H1 (cell line): Measurements from ENCODE around the gene TTC23. TPM values are rescaled to one million over a fixed set of nuclear protein-coding genes. Genes with fewer than 3 reads are reported as not detected.

Source experiments
- CTCF ChIA-PET: fragments of 300-600 bp; sonication (Branson Sonifier 250); formaldehyde crosslinking; loops from one replicate; lab custom pipeline; 2021; ENCODE audit not compliant: partially characterized antibody; lab: Charles Lee
- POLR2A ChIA-PET: fragments of 300-600 bp; sonication (Branson Sonifier 250); formaldehyde crosslinking; loops from one replicate; lab custom pipeline; 2021; ENCODE audit warnings: inconsistent platforms; ENCODE audit not compliant: partially characterized antibody; lab: Charles Lee
- DNase-seq, 2 experiments: peaks; one replicate each; pipeline versions ENCODE4 v3.0.0 to v3.0.0-alpha.2; 2010 to 2022; ENCODE audit warnings: low spot score in 2 of 2, low read depth in 1 of 2, mixed read lengths in 1 of 2
- FAIRE-seq: peaks from 2 replicates; lab custom pipeline; 2011; peaks lifted over from hg19 to GRCh38; lab: Jason Lieb, UNC
- H2AFZ ChIP-seq: 2 replicates; pipeline ENCODE4 v1.8.1; 2012; ENCODE audit warnings: low read length, inconsistent platforms
- H2AK5ac ChIP-seq: 2 replicates; pipeline ENCODE4 v1.6.1; 2013; ENCODE audit warnings: low read depth, low read length
- H2BK120ac ChIP-seq: replicated peaks from 2 replicates; pipeline ENCODE3; 2013; ENCODE audit warnings: low read depth, low read length, inconsistent platforms
- H2BK12ac ChIP-seq: 2 replicates; pipeline ENCODE4 v1.6.1; 2013; ENCODE audit warnings: low read depth, low read length
- H2BK15ac ChIP-seq: 2 replicates; pipeline ENCODE4 v1.6.1; 2013; ENCODE audit warnings: low read length
- H2BK20ac ChIP-seq: 2 replicates; pipeline ENCODE4 v1.6.1; 2013; ENCODE audit warnings: low read length
- H2BK5ac ChIP-seq: 2 replicates; pipeline ENCODE4 v1.6.1; 2013; ENCODE audit warnings: low read depth, low read length
- H3K14ac ChIP-seq: 2 replicates; pipeline ENCODE4 v1.6.1; 2013; ENCODE audit warnings: inconsistent platforms; ENCODE audit not compliant: insufficient read length
- H3K18ac ChIP-seq: 2 replicates; pipeline ENCODE4 v1.6.1; 2013; ENCODE audit warnings: low read length; ENCODE audit errors: extremely low read depth
- H3K23ac ChIP-seq: 2 replicates; pipeline ENCODE4 v1.6.1; 2013; ENCODE audit warnings: inconsistent platforms; ENCODE audit not compliant: insufficient read length
- H3K23me2 ChIP-seq: 2 replicates; pipeline ENCODE4 v1.6.1; 2013; ENCODE audit warnings: low read depth, low read length
- H3K27ac ChIP-seq: 2 replicates; pipeline ENCODE4 v1.6.1; 2011; ENCODE audit warnings: low read depth, low read length, inconsistent platforms
- H3K27me3 ChIP-seq, 4 experiments: replicated peaks in 1 of 4; 1 replicate in 1 of 4; 2 replicates in 3 of 4; pipeline versions ENCODE4 v1.6.1 to v1.8.1; 2011 to 2013; ENCODE audit warnings: low read length in 3 of 4, mild to moderate bottlenecking in 3 of 4, inconsistent platforms in 2 of 4, mixed read lengths in 2 of 4, moderate library complexity in 1 of 4; ENCODE audit not compliant: control insufficient read depth in 3 of 4, insufficient read depth in 3 of 4; ENCODE audit errors: extremely low read depth in 1 of 4
- H3K36me3 ChIP-seq, 4 experiments: 2 replicates each; pipeline versions ENCODE4 v1.6.1 to v1.8.1; 2011 to 2013; ENCODE audit warnings: mild to moderate bottlenecking in 4 of 4, low read length in 3 of 4, moderate library complexity in 2 of 4, control low read depth in 1 of 4, inconsistent platforms in 1 of 4; ENCODE audit not compliant: insufficient read depth in 4 of 4, control insufficient read depth in 2 of 4
- H3K4ac ChIP-seq: replicated peaks from 2 replicates; pipeline ENCODE3; 2013; ENCODE audit warnings: low read length, low read depth, mixed read lengths, inconsistent platforms; ENCODE audit not compliant: insufficient read length
- H3K4me1 ChIP-seq, 4 experiments: replicated peaks in 1 of 4; 1 replicate in 1 of 4; 2 replicates in 3 of 4; pipeline versions ENCODE4 v1.6.1 to v1.8.1; 2011 to 2013; ENCODE audit warnings: low read length in 3 of 4, inconsistent platforms in 2 of 4, mixed read lengths in 1 of 4; ENCODE audit not compliant: insufficient read depth in 4 of 4, control insufficient read depth in 3 of 4
- H3K4me2 ChIP-seq, 2 experiments: 2 replicates each; pipeline versions ENCODE4 v1.6.1 to v1.8.1; 2011 to 2013; ENCODE audit warnings: low read depth in 2 of 2, low read length in 2 of 2, control low read depth in 1 of 2, inconsistent platforms in 1 of 2, mild to moderate bottlenecking in 1 of 2; ENCODE audit not compliant: insufficient read depth in 1 of 2
- H3K4me3 ChIP-seq, 4 experiments: fragments of 200-600, 300-600 bp in 1 of 4; sonication (generic), shearing (Covaris generic), sonication (Bioruptor Twin) in 1 of 4; 2 replicates each; pipeline versions ENCODE4 v1.5.1 to v1.8.1; 2011 to 2016; ENCODE audit warnings: low read length in 4 of 4, low read depth in 3 of 4, control low read depth in 2 of 4, inconsistent platforms in 2 of 4, mild to moderate bottlenecking in 2 of 4, mixed read lengths in 1 of 4, moderate library complexity in 1 of 4; ENCODE audit not compliant: insufficient read depth in 2 of 4; ENCODE audit errors: extremely low read depth in 1 of 4
- H3K56ac ChIP-seq: replicated peaks from 2 replicates; pipeline ENCODE3; 2013; ENCODE audit warnings: low read depth, mild to moderate bottlenecking, mixed read lengths, low read length, inconsistent platforms; ENCODE audit not compliant: insufficient read length
- H3K79me1 ChIP-seq: 2 replicates; pipeline ENCODE4 v1.6.1; 2013; ENCODE audit warnings: low read depth, low read length, control low read depth
- H3K79me2 ChIP-seq, 2 experiments: 2 replicates each; pipeline versions ENCODE4 v1.6.1 to v1.8.1; 2012 to 2013; ENCODE audit warnings: low read length in 2 of 2, mild to moderate bottlenecking in 2 of 2, inconsistent platforms in 1 of 2; ENCODE audit not compliant: insufficient read depth in 2 of 2, control insufficient read depth in 1 of 2
- H3K9ac ChIP-seq, 4 experiments: replicated peaks in 1 of 4; 1 replicate in 1 of 4; 2 replicates in 3 of 4; pipeline versions ENCODE4 v1.6.1 to v1.8.1; 2011 to 2013; ENCODE audit warnings: low read depth in 3 of 4, low read length in 3 of 4, control low read depth in 2 of 4, mild to moderate bottlenecking in 2 of 4, moderate library complexity in 2 of 4, inconsistent platforms in 1 of 4; ENCODE audit errors: extremely low read depth in 1 of 4
- H3K9me3 ChIP-seq, 2 experiments: 2 replicates each; pipeline versions ENCODE4 v1.6.1 to v1.8.1; 2012 to 2013; ENCODE audit warnings: mild to moderate bottlenecking in 2 of 2, moderate library complexity in 2 of 2, control low read depth in 1 of 2, inconsistent platforms in 1 of 2, low read depth in 1 of 2, low read length in 1 of 2, mixed read lengths in 1 of 2; ENCODE audit not compliant: insufficient read depth in 2 of 2
- H4K20me1 ChIP-seq, 2 experiments: replicated peaks in 1 of 2; 2 replicates each; pipeline versions ENCODE3 to v1.8.1; 2011 to 2013; ENCODE audit warnings: inconsistent platforms in 2 of 2, low read length in 2 of 2, mild to moderate bottlenecking in 1 of 2; ENCODE audit not compliant: insufficient read depth in 2 of 2, control insufficient read depth in 1 of 2
- H4K5ac ChIP-seq: 2 replicates; pipeline ENCODE4 v1.6.1; 2013; ENCODE audit warnings: low read length, low read depth, mixed read lengths, inconsistent platforms; ENCODE audit not compliant: insufficient read length
- H4K8ac ChIP-seq: 2 replicates; pipeline ENCODE4 v1.8.0; 2013; ENCODE audit warnings: mild to moderate bottlenecking, moderate library complexity, low read length, inconsistent platforms; ENCODE audit not compliant: insufficient read depth; ENCODE audit errors: extremely low read depth
- H4K91ac ChIP-seq: replicated peaks from 2 replicates; pipeline ENCODE3; 2013; ENCODE audit warnings: low read length, mixed read lengths, inconsistent platforms; ENCODE audit not compliant: insufficient read length
- ASH2L ChIP-seq: fragments of 200-600, 300-600 bp; sonication (generic); IDR thresholded peaks from one replicate; pipeline ENCODE4 v1.7.1; 2017; ENCODE audit warnings: low read length
- ATF2 ChIP-seq: IDR thresholded peaks from 2 replicates; pipeline ENCODE4 v1.6.1; 2012; ENCODE audit warnings: low read length, inconsistent platforms
- ATF3 ChIP-seq: IDR thresholded peaks from 2 replicates; pipeline ENCODE4 v1.6.1; 2011; ENCODE audit warnings: low read depth, mild to moderate bottlenecking, low read length; ENCODE audit not compliant: insufficient read depth
- BACH1 ChIP-seq: IDR thresholded peaks from 2 replicates; pipeline ENCODE4 v1.6.1; 2012; ENCODE audit warnings: low read length, improper control_type of control experiment
- CHD2 ChIP-seq: IDR thresholded peaks from 2 replicates; pipeline ENCODE4 v1.6.1; 2012; ENCODE audit warnings: low read length, improper control_type of control experiment
- E2F6 ChIP-seq: IDR thresholded peaks from 2 replicates; pipeline ENCODE4 v1.6.1; 2012; ENCODE audit warnings: inconsistent platforms
- EZH2 ChIP-seq: fragments of 200-600 bp; sonication (generic); IDR thresholded peaks from 2 replicates; pipeline ENCODE4 v1.7.1; 2012; ENCODE audit warnings: low read depth, mild to moderate bottlenecking, moderate library complexity, low read length, inconsistent platforms; ENCODE audit not compliant: severe bottlenecking
- KDM1A ChIP-seq: fragments of 200-600, 300-600 bp; sonication (generic); IDR thresholded peaks from 2 replicates; pipeline ENCODE4 v1.7.1; 2016; ENCODE audit warnings: mild to moderate bottlenecking, low read length, borderline replicate concordance
- POLR2A ChIP-seq, 2 experiments: IDR thresholded peaks; 1 replicate in 1 of 2; 2 replicates in 1 of 2; pipeline ENCODE4 v1.6.1; 2011; ENCODE audit warnings: low read depth in 2 of 2, low read length in 2 of 2, mild to moderate bottlenecking in 2 of 2; ENCODE audit errors: control extremely low read depth in 1 of 2
- POU5F1 ChIP-seq: IDR thresholded peaks from 2 replicates; pipeline ENCODE4 v1.6.1; 2011; ENCODE audit warnings: low read depth, mild to moderate bottlenecking, low read length, moderate library complexity
- RBBP5 ChIP-seq: IDR thresholded peaks from 2 replicates; pipeline ENCODE4 v1.7.1; 2012; ENCODE audit warnings: low read depth, mild to moderate bottlenecking, inconsistent platforms, low read length, moderate library complexity, borderline replicate concordance
- SIRT6 ChIP-seq: IDR thresholded peaks from one replicate; pipeline ENCODE4 v1.7.1; 2012; ENCODE audit warnings: low read length, inconsistent platforms
- SP4 ChIP-seq: IDR thresholded peaks from 2 replicates; pipeline ENCODE4 v1.6.1; 2012; ENCODE audit warnings: low read length, inconsistent platforms
- WGBS, 2 experiments: shearing (Covaris generic) in 1 of 2; methylation state at CpG; one replicate each; pipeline versions ENCODE4 v1.1.6 to v1.1.7; 2013 to 2015; ENCODE audit warnings: low lambda C conversion rate in 2 of 2, mixed read lengths in 2 of 2, inconsistent platforms in 1 of 2, low coverage in 1 of 2, missing lambda C conversion rate in 1 of 2; ENCODE audit not compliant: insufficient replicate concordance in 2 of 2, insufficient coverage in 1 of 2, insufficient read length in 1 of 2; ENCODE audit errors: extremely low coverage in 1 of 2, missing lambda C conversion rate in 1 of 2; 5-methylcytosine and 5-hydroxymethylcytosine counted together
- polyA plus RNA-seq, 7 experiments: library from polyadenylated mRNA; depleted of rRNA in 3 of 7; stranded (reverse) in 5 of 7; unstranded in 2 of 7; fragments of >200 nt in 5 of 7; fragments of 200-250 nt in 2 of 7; gene quantifications; 1 replicate in 5 of 7; 2 replicates in 1 of 7; 4 replicates in 1 of 7; pipeline versions ENCODE4 v1.2.1 to v1.2.3, GENCODE V29; 2011 to 2013; ENCODE audit warnings: missing spikeins in 2 of 7, mixed read lengths in 2 of 7
- total RNA-seq: library from RNA; stranded (reverse); fragmentation: NEBNext Ultra II Directional; extraction: Animal tissue kit (Norgen Biotek cat#: 25700); gene quantifications from 2 replicates; pipeline ENCODE4 v1.2.1, GENCODE V29; 2021

Gene TTC23
- total and polyA plus RNA-seq, 2 of the 8 experiments (the other 6 are each of a cell fraction or from before 2014, with no cell fraction given) = 4.8 to 23.0 TPM

- no peak overlapping the region for H3K23ac ChIP-seq
- no peaks in the 10 kb centered on the region for H3K36me3 ChIP-seq
- no peaks in the 10 kb centered on the region for H3K27me3 ChIP-seq
- no peaks in the 10 kb centered on the region for H3K79me2 ChIP-seq
- WGBS, 2 experiments = 95% methylated on average over 3 of the region's 3 CpGs; no CpG with 5 or more reads in 1 of the 2 experiments
- H4K91ac ChIP-seq = no peak overlapping the region
- peaks cover 0 to 18% (median 5%) of the 10 kb centered on the region in 4 experiments; a peak in 5 of 7 replicates for H3K4me1 ChIP-seq
- H3K4ac ChIP-seq = no peak overlapping the region
- ChIA-PET CTCF (interaction anchor here (0.6 to 3.5 kb wide), 6 partner anchors 10 to 86 kb away, joined by 3 to 11 read pairs (median 3); no protein-coding TSS in a partner anchor), POLR2A (no interaction called here)
- H2BK20ac ChIP-seq = no peak overlapping the region
- no peak overlapping the region for H3K9ac ChIP-seq
- H2BK15ac ChIP-seq = no peak overlapping the region
- H2AFZ ChIP-seq = no peak overlapping the region
- H3K4me3 ChIP-seq = no peak overlapping the region
- H4K8ac ChIP-seq = no peak overlapping the region
- H4K20me1 ChIP-seq = no peaks in the 10 kb centered on the region
- H3K4me2 ChIP-seq = no peak overlapping the region
- H3K79me1 ChIP-seq = no peaks in the 10 kb centered on the region
- FAIRE-seq = no peak
- no peak overlapping the region for H3K14ac ChIP-seq
- no peak overlapping the region for H2AK5ac ChIP-seq
- no peaks in the 10 kb centered on the region for H3K23me2 ChIP-seq
- no peak for DNase-seq
- no peak overlapping the region for H2BK12ac ChIP-seq
- H3K9me3 ChIP-seq = no peaks in the 10 kb centered on the region
- H3K56ac ChIP-seq = no peak overlapping the region
- H3K18ac ChIP-seq = no peak overlapping the region
- H2BK120ac ChIP-seq = no peak overlapping the region
- no peak overlapping the region for H4K5ac ChIP-seq
- no peak overlapping the region for H2BK5ac ChIP-seq
- H3K27ac ChIP-seq = no peak overlapping the region
- TF ChIP-seq ATF2 (no peak), POLR2A (IDR thresholded peaks at IDR 0.05; ENCODE audit: control extremely low read depth in 1 of 2, low read depth in 2 of 2, low read length in 2 of 2) (no peak), BACH1 (no peak), EZH2 (no peak), POU5F1 (no peak), CHD2 (no peak), SP4 (no peak), ASH2L (no peak), ATF3 (no peak), RBBP5 (no peak), E2F6 (no peak), KDM1A (no peak), SIRT6 (no peak)
Observed at GRCh38 chr15:99127773-99128172, 121.6 kb downstream of the TTC23 start.
